Activated naive CD4-positive, alpha-beta T cell treated with anti-CD3 and anti-CD28 coated beads, Interleukin-2, amount 50 U/mL, for 24 hours (primary cell): Measurements from ENCODE around the gene EXOSC7.

Experiments
- H3K27ac Mint-ChIP-seq: one replicate; pipeline ENCODE4 v1.8.0; 2021; ENCODE audit warnings: mild to moderate bottlenecking, mixed read lengths
- H3K27me3 Mint-ChIP-seq: one replicate; pipeline ENCODE4 v1.8.0; 2021; ENCODE audit warnings: mixed read lengths
- H3K36me3 Mint-ChIP-seq: one replicate; pipeline ENCODE4 v1.8.0; 2021; ENCODE audit warnings: mixed read lengths
- H3K4me1 Mint-ChIP-seq: one replicate; pipeline ENCODE4 v1.8.0; 2021; ENCODE audit warnings: mixed read lengths
- H3K4me3 Mint-ChIP-seq: one replicate; pipeline ENCODE4 v1.8.0; 2021; ENCODE audit warnings: mild to moderate bottlenecking, mixed read lengths
- H3K9me3 Mint-ChIP-seq: one replicate; pipeline ENCODE4 v1.8.0; 2021; ENCODE audit warnings: mixed read lengths

Gene EXOSC7

GRCh38 chr3:45021524-45022297, 45.7 kb downstream of the EXOSC7 start:
- H3K27ac Mint-ChIP-seq, result no peak overlapping the region
- H3K4me1 Mint-ChIP-seq, result peaks cover 22% of the 10 kb centered on the region
- H3K36me3 Mint-ChIP-seq, result no peaks in the 10 kb centered on the region
- H3K4me3 Mint-ChIP-seq, result no peak overlapping the region
- H3K9me3 Mint-ChIP-seq, result no peaks in the 10 kb centered on the region
- H3K27me3 Mint-ChIP-seq, result no peaks in the 10 kb centered on the region

- H3K27ac Mint-ChIP-seq, result no peak overlapping the region
- H3K36me3 Mint-ChIP-seq, result no peaks in the 10 kb centered on the region
- H3K27me3 Mint-ChIP-seq, result no peaks in the 10 kb centered on the region
- H3K4me3 Mint-ChIP-seq, result no peak overlapping the region
- no peaks in the 10 kb centered on the region for H3K9me3 Mint-ChIP-seq
- H3K4me1 Mint-ChIP-seq, result peaks cover 22% of the 10 kb centered on the region
Measured at GRCh38 chr3:45023675-45024074, 47.6 kb downstream of the EXOSC7 start.

GRCh38 chr3:45024542-45025255, 48.7 kb downstream of the EXOSC7 start:
- Mint-ChIP-seq H3K36me3 (no peaks in the 10 kb centered on the region), H3K4me1 (peaks cover 22% of the 10 kb centered on the region), H3K27ac (no peak overlapping the region), H3K27me3 (no peaks in the 10 kb centered on the region), H3K9me3 (no peaks in the 10 kb centered on the region), H3K4me3 (no peak overlapping the region)

DNA sequence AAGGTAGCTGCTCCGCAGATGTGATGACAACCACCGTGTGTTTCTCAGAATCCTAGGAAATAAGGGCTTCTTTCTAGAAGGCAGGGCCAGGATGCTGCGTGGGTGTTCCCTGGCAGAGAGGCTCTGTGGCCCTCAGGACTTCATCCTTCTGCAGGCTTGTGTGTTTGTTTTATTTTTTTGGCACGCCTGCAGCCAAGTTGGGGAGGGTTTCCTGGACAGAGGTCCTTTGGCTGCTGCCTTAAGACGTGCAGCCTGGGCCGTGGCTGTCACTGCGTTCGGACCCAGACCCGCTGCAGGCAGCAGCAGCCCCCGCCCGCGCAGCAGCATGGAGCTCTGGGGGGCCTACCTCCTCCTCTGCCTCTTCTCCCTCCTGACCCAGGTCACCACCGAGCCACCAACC, 50.0 kb downstream of the EXOSC7 start, which contains the start of gene CLEC3B:
Gene CLEC3B (plus strand): TSS at position 266 of the 400 bp plus-strand sequence. CDS start 60 bp downstream, at position 326.
- H3K27ac Mint-ChIP-seq, result peak within 1 kb of the TSS; percentile 30
- no peaks in the 10 kb centered on the region for H3K36me3 Mint-ChIP-seq
- peaks cover 11% of the 10 kb centered on the region for H3K4me1 Mint-ChIP-seq
- H3K4me3 Mint-ChIP-seq, result no peak within 1 kb of the TSS
- no peaks in the 10 kb centered on the region for H3K9me3 Mint-ChIP-seq
- H3K27me3 Mint-ChIP-seq, result no peaks in the 10 kb centered on the region

GRCh38 chr3:45026957-45027356, 50.9 kb downstream of the EXOSC7 start:
- Mint-ChIP-seq H3K9me3 (no peaks in the 10 kb centered on the region), H3K4me3 (no peak overlapping the region), H3K27ac (no peak overlapping the region), H3K4me1 (peaks cover 1% of the 10 kb centered on the region), H3K36me3 (no peaks in the 10 kb centered on the region), H3K27me3 (no peaks in the 10 kb centered on the region)

DNA sequence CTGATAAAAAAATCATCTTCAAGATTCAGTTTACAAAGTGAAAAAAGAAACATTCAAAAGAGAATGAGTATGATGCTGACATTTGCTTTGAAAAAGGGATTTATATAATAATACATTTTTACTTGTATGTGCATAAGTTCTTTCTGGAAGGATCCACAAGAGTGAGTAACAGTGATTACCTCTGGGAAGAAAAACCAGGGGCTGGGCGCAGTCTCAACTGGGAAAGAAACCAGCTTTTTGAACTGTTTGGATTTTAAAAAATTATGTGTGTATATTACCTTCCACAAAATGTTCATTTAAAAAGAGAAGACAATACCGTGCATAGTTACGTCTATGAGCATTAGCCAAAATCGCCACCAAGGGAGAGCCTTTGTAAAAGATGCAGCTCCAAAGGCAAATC, 51.4 kb downstream of the EXOSC7 start:
- H3K9me3 Mint-ChIP-seq, result no peaks in the 10 kb centered on the region
- no peaks in the 10 kb centered on the region for H3K4me1 Mint-ChIP-seq
- no peak overlapping the region for H3K27ac Mint-ChIP-seq
- no peaks in the 10 kb centered on the region for H3K36me3 Mint-ChIP-seq
- H3K27me3 Mint-ChIP-seq, result no peaks in the 10 kb centered on the region
- no peak overlapping the region for H3K4me3 Mint-ChIP-seq

DNA sequence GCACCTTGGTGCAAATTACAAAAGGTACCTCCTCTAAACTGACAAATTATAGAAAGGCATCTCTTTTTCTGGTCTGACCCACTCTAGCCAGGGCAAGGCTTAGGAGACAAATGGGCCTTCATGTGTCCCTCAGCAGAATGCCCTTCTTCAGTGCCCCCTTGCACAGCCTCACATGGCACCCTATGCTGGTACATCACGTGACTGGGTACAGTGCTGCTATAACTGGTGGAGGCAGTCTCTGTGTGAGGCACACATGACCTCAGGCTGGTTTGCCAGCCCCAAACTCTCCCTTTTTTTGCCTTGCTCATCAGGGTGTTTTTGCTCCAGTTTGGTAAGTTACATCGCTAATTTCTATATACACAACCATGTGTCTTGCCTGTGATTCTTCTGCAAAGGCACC, 53.2 kb downstream of the EXOSC7 start:
- Mint-ChIP-seq H3K27ac (no peak overlapping the region), H3K36me3 (no peaks in the 10 kb centered on the region), H3K27me3 (no peaks in the 10 kb centered on the region), H3K4me1 (peaks cover 4% of the 10 kb centered on the region), H3K9me3 (no peaks in the 10 kb centered on the region), H3K4me3 (no peak overlapping the region)

DNA sequence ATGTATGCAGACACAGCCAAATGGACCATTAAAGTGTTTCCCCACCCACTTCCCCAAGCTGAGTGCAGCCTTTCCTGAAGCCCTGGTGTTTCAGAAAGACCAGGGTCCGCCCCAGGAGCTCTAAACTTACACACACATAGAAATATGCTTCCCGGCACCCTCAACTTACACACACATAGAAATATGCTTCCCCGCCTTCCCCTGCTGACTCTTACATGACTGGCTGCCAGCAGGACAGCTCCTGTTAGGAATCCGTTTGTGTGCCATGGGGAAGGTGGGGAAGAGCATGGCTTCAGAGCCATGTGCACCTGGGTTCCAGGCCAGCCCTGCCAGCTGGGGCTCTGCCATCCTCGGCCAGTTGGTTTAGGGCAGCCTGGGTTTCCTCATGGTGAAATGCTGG, 53.6 kb downstream of the EXOSC7 start:
- peaks cover 8% of the 10 kb centered on the region for H3K4me1 Mint-ChIP-seq
- H3K4me3 Mint-ChIP-seq, result no peak overlapping the region
- H3K36me3 Mint-ChIP-seq, result no peaks in the 10 kb centered on the region
- H3K27me3 Mint-ChIP-seq, result no peaks in the 10 kb centered on the region
- H3K9me3 Mint-ChIP-seq, result no peaks in the 10 kb centered on the region
- H3K27ac Mint-ChIP-seq, result no peak overlapping the region

DNA sequence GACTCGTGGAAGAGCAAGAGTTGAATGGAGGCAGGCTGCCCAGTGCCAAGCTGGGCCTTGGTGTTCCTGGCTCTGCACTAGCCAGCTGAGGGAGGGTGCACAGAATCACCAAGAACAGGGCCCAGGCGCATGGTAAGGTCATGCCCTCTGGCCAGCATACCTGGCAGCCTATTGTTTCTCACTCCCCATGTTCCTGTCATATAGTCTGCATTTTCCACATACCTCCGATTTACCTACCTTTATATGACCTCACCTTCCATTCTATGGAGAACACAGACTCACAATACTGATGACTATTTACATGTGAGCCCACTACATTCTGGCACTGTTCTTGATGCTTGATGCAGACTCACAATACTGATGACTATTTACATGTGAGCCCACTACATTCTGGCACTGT, 55.5 kb downstream of the EXOSC7 start:
- peaks cover 27% of the 10 kb centered on the region for H3K4me1 Mint-ChIP-seq
- H3K27me3 Mint-ChIP-seq, result peaks cover 2% of the 10 kb centered on the region
- H3K9me3 Mint-ChIP-seq, result no peaks in the 10 kb centered on the region
- no peaks in the 10 kb centered on the region for H3K36me3 Mint-ChIP-seq
- no peak overlapping the region for H3K4me3 Mint-ChIP-seq
- no peak overlapping the region for H3K27ac Mint-ChIP-seq

DNA sequence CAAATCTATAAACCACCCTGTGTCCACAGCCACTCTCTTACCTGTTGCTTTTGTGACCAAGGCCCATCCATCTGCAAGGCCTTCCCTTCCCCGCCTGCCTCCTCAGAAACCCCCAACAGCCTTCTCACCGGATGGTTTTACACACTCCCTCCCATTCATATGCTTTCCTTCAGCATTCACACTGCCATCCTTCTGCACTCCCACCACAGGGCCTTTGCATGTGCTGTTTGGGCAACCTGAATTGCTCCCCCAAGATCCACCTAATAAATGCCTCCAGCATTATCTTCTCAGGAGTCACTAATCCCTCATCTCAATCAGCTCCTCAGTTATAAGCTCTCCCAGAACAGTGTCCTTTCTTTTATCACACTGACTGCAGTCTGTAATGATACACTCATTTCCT, 56.1 kb downstream of the EXOSC7 start:
- Mint-ChIP-seq H3K27me3 (peaks cover 4% of the 10 kb centered on the region), H3K4me3 (no peak overlapping the region), H3K4me1 (peaks cover 32% of the 10 kb centered on the region), H3K27ac (no peak overlapping the region), H3K36me3 (no peaks in the 10 kb centered on the region), H3K9me3 (no peaks in the 10 kb centered on the region)

- no peak overlapping the region for H3K4me3 Mint-ChIP-seq
- peaks cover 4% of the 10 kb centered on the region for H3K27me3 Mint-ChIP-seq
- no peaks in the 10 kb centered on the region for H3K36me3 Mint-ChIP-seq
- no peaks in the 10 kb centered on the region for H3K9me3 Mint-ChIP-seq
- no peak overlapping the region for H3K27ac Mint-ChIP-seq
- peaks cover 38% of the 10 kb centered on the region for H3K4me1 Mint-ChIP-seq
Measured at GRCh38 chr3:45033791-45034190, 57.7 kb downstream of the EXOSC7 start.

GRCh38 chr3:45034612-45035252, 58.7 kb downstream of the EXOSC7 start:
- Mint-ChIP-seq H3K4me1 (peaks cover 38% of the 10 kb centered on the region), H3K4me3 (no peak overlapping the region), H3K36me3 (no peaks in the 10 kb centered on the region), H3K27me3 (peaks cover 4% of the 10 kb centered on the region), H3K27ac (no peak overlapping the region), H3K9me3 (no peaks in the 10 kb centered on the region)

GRCh38 chr3:45035441-45036301, 59.6 kb downstream of the EXOSC7 start:
- Mint-ChIP-seq H3K4me3 (peak overlapping the region; percentile 86), H3K9me3 (no peaks in the 10 kb centered on the region), H3K27ac (no peak overlapping the region), H3K4me1 (peaks cover 44% of the 10 kb centered on the region), H3K27me3 (peaks cover 4% of the 10 kb centered on the region), H3K36me3 (no peaks in the 10 kb centered on the region)

- Mint-ChIP-seq H3K9me3 (no peaks in the 10 kb centered on the region), H3K27ac (no peak overlapping the region), H3K4me3 (peak overlapping the region; percentile 66), H3K4me1 (peaks cover 61% of the 10 kb centered on the region), H3K27me3 (peaks cover 4% of the 10 kb centered on the region), H3K36me3 (no peaks in the 10 kb centered on the region)
Measured at GRCh38 chr3:45037720-45038455, 61.8 kb downstream of the EXOSC7 start.

DNA sequence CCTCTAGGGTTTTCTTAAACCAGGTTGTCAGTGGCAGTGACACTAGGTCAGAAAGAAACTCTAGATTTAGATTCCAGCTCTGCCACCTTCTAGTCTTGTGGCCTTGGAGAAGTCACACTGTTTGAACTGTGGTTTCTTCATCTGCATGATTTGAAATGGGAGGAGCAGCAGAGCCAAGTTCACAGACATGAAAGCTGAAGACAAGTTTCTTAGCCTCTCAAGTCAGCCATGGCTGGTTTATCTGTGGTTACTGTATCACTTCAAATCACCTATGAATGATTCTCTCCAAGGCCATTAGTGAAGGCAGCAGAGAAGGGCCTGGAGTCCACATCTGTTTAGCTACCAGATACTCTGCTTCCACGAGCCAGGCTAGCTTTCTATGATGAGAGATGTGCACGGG, 65.6 kb downstream of the EXOSC7 start:
- Mint-ChIP-seq H3K9me3 (no peaks in the 10 kb centered on the region), H3K27ac (no peak overlapping the region), H3K27me3 (peaks cover 2% of the 10 kb centered on the region), H3K4me3 (no peak overlapping the region), H3K4me1 (peaks cover 33% of the 10 kb centered on the region), H3K36me3 (no peaks in the 10 kb centered on the region)
